Thoracic aorta (tissue), 2 donors: Measurements from ENCODE around the gene WNT8B. TPM values are rescaled to one million over a fixed set of nuclear protein-coding genes. Genes with fewer than 3 reads are reported as not detected.

Experiments used
- ATAC-seq: fragments of 150-250 bp; one replicate; pipeline ENCODE4 v1.8.0; 2017; ENCODE audit warnings: low read depth; ENCODE audit not compliant: insufficient number of reproducible peaks, low FRiP score
- DNase-seq: peaks from one replicate; pipeline ENCODE4 v3.0.0-alpha.2; 2020; ENCODE audit warnings: low spot score
- H3K27ac ChIP-seq, 2 donors: fragments of 200-600 bp; sonication (generic); 1 replicate in 1 of 2; 2 replicates in 1 of 2; pipeline ENCODE4 v1.5.1; 2016; ENCODE audit warnings: mild to moderate bottlenecking in 2 of 2, moderate library complexity in 2 of 2
- H3K27me3 ChIP-seq: fragments of 200-600 bp; sonication (generic); replicated peaks from 2 replicates; pipeline ENCODE4 v1.6.0; 2016; ENCODE audit warnings: mild to moderate bottlenecking; ENCODE audit not compliant: insufficient read depth
- H3K36me3 ChIP-seq: fragments of 200-600 bp; sonication (generic); one replicate; pipeline ENCODE4 v1.5.1; 2016
- H3K4me1 ChIP-seq, 2 donors: fragments of 200-600 bp; sonication (generic); 1 replicate in 1 of 2; 2 replicates in 1 of 2; pipeline versions ENCODE4 v1.5.1 to v1.6.0; 2016; ENCODE audit warnings: low read depth in 2 of 2, mild to moderate bottlenecking in 1 of 2; ENCODE audit not compliant: control insufficient read depth in 1 of 2
- H3K4me3 ChIP-seq: fragments of 200-600 bp; sonication (generic); 2 replicates; pipeline ENCODE4 v1.5.1; 2016; ENCODE audit warnings: mild to moderate bottlenecking
- H3K9me3 ChIP-seq: fragments of 200-600 bp; sonication (generic); 2 replicates; pipeline ENCODE4 v1.5.1; 2016
- CTCF ChIP-seq: fragments of 200-600 bp; sonication (generic); IDR thresholded peaks from one replicate; pipeline ENCODE4 v1.5.1; 2019; ENCODE audit warnings: antibody characterized with exemption
- total RNA-seq, 2 donors: library from RNA; depleted of rRNA; stranded (reverse); fragments of >200 nt; gene quantifications; one replicate each; pipeline versions ENCODE4 v1.1.0 to v1.2.3, GENCODE V29; 2016

WNT8B gene
- total RNA-seq, 2 donors from 2014 or later, result not detected

GRCh38 chr10:100508266-100508665 lies 45.5 kb downstream of the WNT8B start:
- Histone ChIP-seq H3K9me3 (no peaks in the 10 kb centered on the region), H3K27me3 (no peaks in the 10 kb centered on the region), H3K4me3 (no peak overlapping the region), H3K36me3 (peaks cover 22% of the 10 kb centered on the region), H3K4me1 (no peaks in the 10 kb centered on the region), H3K27ac (no peak overlapping the region)
- no peak for TF ChIP-seq CTCF
- DNase-seq, result no peak
- ATAC-seq, result no peak

GRCh38 chr10:100508691-100509150 lies 45.9 kb downstream of the WNT8B start:
- Histone ChIP-seq H3K9me3 (no peaks in the 10 kb centered on the region), H3K4me1 (no peaks in the 10 kb centered on the region), H3K4me3 (no peak overlapping the region), H3K27ac (no peak overlapping the region), H3K27me3 (no peaks in the 10 kb centered on the region), H3K36me3 (peaks cover 22% of the 10 kb centered on the region)
- DNase-seq (no peak), ATAC-seq (no peak)
- TF ChIP-seq CTCF, result no peak

- ATAC-seq, result no peak
- H3K4me3 ChIP-seq, result no peak overlapping the region
- H3K36me3 ChIP-seq, result peaks cover 22% of the 10 kb centered on the region
- no peaks in the 10 kb centered on the region for H3K27me3 ChIP-seq
- DNase-seq, result no peak
- H3K9me3 ChIP-seq, result no peaks in the 10 kb centered on the region
- no peak for TF ChIP-seq CTCF
- no peak overlapping the region for H3K27ac ChIP-seq
- H3K4me1 ChIP-seq, result no peaks in the 10 kb centered on the region
Observed at GRCh38 chr10:100509241-100509840, 46.5 kb downstream of the WNT8B start.

- ATAC-seq (no peak), DNase-seq (no peak)
- Histone ChIP-seq H3K36me3 (peaks cover 25% of the 10 kb centered on the region), H3K9me3 (no peaks in the 10 kb centered on the region), H3K4me1 (no peaks in the 10 kb centered on the region), H3K4me3 (no peak overlapping the region), H3K27me3 (no peaks in the 10 kb centered on the region), H3K27ac (no peak overlapping the region)
- no peak for TF ChIP-seq CTCF
Observed at GRCh38 chr10:100510533-100511308, 47.9 kb downstream of the WNT8B start.

- Histone ChIP-seq H3K9me3 (no peaks in the 10 kb centered on the region), H3K27me3 (no peaks in the 10 kb centered on the region), H3K36me3 (peaks cover 15% of the 10 kb centered on the region), H3K4me3 (no peak overlapping the region), H3K4me1 (peaks cover 5 to 15% of the 10 kb centered on the region in 2 donors), H3K27ac (no peak overlapping the region)
- DNase-seq (no peak), ATAC-seq (no peak)
- no peak for TF ChIP-seq CTCF
Observed at GRCh38 chr10:100515612-100516011, 52.8 kb downstream of the WNT8B start.
